Measurements from ENCODE around the gene L1CAM.

GRCh38 chrX:153827903-153828302 lies 58.1 kb downstream of the L1CAM start:
- no peak for TF ChIP-seq CTCF (IDR thresholded peaks at IDR 0.05; ENCODE audit: poor library complexity)
- no peak for TF ChIP-seq EZH2 (IDR thresholded peaks at IDR 0.05; ENCODE audit: borderline replicate concordance)
- TF ChIP-seq EZH2phosphoT487 (IDR thresholded peaks at IDR 0.05; ENCODE audit: low read depth, severe bottlenecking, unreplicated experiment), result no peak
